Non-pigmented ciliary epithelial cell (primary cell): ENCODE measurements around the gene RUFY4.
A peak's percentile ranks its signal among the peaks of the same experiment; 100 is the strongest.

Experiments
- DNase-seq: peaks from one replicate; pipeline ENCODE4 v3.0.0-alpha.2; 2010; ENCODE audit warnings: low read depth

RUFY4 gene

DNA sequence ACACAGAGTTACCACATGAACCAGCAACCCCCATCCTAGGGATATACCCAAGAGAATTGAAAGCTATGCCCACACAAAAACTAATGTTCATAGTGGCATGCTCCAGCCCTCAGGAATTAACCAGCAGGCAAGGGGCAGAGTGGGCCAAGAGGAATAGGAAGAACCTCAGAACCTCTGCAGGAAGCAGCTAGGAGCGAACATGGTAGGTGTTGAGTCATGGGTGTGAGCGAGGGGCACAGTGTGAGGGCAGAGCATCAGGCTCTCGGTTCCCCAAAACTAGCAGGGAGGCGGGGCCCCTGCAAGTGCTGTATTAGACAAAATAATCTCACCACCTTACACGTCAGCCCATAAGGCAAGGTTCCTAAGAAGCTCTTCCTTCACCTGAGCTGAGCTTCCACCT lies 5.6 kb upstream of the RUFY4 start:
- DNase-seq, result no peak

DNA sequence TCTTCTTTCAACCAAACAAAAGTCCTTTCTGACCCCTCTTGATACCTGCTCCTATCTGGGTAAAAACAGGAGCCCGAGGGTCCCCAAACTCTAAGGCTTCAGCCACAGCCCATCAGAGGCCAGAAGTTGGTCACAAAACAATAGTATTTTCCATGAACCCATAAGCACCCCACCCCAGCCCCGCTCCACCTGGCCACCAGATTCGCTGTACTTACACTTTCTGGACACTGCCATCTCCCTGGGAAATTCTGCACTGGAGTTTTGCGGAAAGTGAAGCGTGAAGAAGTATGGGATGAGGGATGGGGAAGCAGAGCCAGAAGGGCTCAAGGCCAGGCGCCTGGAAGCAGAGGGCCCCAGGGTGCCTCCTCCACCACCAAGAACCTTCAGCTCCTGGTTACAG lies 5.2 kb upstream of the RUFY4 start:
- DNase-seq, result no peak

DNA sequence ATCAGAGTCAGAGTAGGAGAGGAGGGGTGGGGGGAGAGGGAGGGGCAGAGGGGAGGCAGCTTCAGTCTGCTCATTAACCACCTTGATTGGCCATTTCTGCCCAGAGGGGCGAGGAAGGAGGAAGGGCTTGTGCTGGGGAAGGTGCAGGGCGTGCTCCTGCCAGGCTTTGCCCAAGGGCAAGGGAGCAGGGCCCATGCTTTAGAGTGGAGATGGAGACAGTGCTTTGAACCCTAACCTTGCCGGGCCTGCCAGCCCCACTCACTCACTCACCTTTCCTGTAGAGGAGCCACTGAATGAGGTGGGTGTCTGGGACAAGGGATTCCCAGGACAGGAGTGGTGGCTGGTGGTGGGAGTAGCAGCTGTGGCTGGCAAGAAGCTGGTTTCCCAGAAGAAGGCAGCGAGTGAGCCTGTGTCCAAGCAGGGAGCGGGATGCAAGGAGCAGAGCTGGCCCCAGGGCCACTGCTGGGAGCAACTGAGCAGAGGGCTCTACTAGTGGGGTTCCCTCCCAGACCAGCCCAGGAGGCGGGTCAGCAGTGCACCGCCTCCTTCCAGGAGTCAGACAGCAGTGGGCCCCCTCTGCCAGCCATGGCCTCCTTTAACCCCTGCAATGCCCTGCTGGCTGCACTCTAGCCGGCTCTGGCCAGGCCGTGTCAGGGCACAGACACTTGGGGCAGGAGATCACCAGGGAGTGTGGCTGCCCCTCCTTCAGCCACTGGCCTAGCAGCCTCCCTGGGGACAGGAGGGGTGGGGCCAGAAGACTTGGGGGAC lies 3.6 kb upstream of the RUFY4 start:
- no peak for DNase-seq

DNA sequence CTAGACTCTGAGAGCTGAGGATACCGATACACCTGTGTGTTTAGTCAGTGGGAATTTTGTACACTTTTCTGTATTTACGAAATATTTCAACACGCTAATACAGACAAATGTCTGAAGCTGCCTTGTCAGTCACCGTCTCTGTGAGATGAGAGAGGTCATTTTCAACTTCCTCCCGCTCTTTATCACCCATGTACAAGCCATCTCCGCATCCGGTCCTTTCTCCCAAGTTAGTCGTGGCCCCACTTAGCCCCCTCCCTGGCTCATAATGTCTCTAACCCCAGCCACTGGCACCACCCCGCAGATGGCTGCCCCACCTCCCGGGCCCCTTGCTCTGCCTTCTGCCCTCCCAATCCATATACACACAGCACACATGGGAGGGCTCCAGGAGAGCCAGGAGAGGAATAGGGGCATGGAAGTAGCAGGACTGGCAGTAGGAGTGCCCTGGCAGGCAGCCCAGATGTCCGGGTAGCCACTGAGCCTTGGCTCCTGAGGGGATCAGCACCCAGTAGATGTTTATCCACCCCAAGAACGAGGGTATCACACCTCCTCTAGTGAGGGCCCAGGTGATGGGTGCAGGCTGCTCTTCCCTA lies 2.0 kb upstream of the RUFY4 start:
- no peak for DNase-seq

DNA sequence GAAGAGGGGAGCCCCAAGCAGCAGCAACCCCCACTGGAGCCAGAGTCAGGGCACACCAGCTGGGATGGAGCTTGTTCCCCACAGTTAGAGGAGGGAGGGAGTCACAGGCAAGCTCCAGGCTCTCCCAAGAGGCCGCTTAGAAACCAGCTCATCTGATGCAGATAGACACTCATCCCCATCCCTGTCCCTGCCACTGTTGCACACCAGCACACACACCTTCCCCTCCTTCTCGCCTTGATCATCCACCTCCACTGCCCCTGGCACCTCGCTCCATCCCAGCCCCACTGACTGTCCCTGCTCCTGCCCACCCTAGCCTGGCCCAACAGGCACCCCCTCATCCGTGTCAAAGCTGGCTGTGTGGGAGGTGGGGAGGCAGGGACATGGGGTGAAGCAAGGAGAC lies 1.5 kb upstream of the RUFY4 start:
- DNase-seq, result no peak

DNA sequence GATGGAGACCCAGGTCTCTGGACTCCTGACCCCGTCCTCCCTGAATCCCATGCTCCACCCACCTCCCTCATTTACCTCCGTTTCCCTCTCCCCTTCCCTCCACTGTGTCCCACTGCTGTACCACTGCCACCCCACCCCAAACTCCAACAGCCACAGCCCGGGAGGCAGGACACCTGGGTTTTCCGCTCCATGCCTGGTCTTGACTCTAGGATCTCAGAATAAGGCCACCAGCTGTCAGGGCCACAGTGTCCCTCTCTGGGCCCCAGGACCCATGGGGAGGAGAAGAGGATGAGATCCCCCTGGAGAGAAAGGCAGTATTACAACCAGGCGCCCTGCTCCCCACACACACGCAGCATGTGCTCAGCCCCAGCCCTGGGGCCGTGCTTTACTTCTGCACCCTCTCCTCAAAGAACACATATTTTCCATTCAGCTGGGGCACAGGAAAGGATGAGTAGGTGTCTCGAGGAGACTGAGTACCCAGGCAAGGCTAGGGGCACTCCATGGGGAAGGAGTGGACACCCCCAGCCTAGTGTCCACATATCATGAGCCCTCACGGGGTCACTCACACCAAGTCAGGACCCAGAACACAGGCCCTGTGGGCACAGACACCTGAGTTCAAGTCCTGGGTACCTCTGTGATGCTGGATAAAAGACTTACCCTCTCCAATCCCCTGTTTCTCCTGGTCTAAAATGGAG lies 700 bp downstream of the RUFY4 start:
- no peak for DNase-seq

DNA sequence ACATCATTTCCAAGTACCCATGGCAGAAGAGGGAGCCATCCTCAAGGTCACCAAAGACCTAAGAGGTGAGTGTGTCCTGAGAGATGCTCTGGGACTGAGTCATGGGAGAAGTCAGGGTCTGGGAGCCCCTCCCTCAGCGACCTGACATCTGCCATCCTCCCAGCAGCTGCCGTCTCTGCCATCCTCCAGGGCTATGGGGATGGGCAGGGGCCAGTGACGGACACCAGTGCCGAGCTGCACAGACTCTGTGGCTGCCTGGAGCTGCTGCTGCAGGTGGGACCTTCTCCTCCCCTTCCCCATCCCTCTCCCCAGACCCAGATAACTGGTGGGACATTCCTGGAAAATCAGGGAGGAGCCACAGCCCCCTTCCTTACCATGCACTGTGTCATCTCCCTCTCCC lies 1.5 kb downstream of the RUFY4 start:
- no peak for DNase-seq

DNA sequence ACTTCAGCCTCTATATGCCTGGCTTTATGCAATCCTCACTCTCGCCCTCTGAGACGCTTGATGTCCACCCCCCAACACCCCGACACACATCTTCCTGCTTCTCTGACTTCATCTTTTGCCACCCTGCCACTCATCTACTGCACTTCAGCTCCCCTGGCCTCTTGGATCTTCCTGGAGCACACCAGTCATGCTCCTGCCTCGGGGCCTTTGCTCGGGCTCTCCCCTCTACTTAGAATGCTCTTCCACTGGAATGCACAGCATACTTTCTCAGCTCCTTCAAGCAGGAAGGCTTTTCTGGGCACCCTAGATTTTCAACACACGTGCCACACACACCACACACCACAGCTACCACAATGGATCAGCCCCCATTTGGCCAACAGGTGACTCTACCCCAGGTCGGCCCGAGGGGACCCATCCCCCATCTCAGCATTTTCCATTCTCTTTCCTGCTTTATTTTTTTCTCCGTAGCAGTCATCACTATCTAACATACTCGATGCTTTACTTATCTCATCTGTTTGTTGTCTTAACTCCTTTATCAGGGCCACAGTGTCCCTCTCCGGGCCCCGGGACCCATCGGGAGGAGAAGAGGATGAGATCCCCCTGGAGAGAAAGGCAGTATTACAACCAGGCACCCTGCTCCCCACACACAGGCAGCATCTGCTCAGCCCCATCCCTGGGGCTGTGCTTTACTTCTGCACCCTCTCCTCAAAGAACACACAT lies 2.3 kb downstream of the RUFY4 start:
- DNase-seq, result no peak

DNA sequence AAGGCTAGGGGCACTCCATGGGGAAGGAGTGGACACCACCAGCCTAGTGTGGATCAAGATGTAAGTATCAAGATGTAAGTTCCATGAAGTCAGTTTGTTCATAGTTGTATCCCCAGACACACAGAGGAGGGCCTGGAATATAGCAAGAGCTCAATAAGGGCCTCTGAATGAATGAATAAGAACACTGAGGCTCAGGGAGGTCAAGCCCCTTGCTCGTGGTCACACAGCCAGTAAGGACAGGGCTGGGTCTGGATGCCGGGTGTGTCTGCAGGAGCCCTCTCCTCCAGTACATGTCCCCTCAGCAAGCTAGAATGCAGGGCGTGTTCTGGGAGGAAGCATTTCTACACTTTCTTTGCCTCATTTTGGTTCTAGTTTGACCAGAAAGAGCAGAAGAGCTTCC lies 2.9 kb downstream of the RUFY4 start:
- DNase-seq, result no peak

DNA sequence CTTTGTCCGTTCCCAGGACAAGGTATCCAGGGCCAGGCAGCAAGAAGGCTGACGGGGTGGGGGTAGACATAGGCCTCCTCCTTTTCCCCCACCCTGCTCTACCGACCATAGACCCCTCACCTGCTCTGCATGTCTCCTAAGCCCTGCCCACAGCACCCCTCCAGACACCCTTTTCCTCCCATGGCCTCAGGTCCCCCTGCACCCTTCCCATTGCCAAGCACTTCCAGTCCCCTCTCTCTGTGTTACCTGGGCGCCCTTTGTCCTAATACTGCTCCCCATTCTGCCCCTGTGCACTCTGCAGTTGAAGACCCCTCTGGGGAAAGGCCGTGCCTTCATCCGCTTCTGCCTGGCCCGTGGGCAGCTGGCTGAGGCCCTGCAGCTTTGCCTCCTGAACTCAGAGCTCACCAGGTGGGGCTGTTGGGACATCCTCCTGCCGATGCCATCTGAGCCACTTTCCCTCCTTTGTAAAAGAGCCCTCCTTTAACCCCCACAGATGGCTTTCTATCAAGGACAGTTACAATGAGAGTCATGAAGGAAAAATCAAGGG lies 3.5 kb downstream of the RUFY4 start:
- no peak for DNase-seq

DNA sequence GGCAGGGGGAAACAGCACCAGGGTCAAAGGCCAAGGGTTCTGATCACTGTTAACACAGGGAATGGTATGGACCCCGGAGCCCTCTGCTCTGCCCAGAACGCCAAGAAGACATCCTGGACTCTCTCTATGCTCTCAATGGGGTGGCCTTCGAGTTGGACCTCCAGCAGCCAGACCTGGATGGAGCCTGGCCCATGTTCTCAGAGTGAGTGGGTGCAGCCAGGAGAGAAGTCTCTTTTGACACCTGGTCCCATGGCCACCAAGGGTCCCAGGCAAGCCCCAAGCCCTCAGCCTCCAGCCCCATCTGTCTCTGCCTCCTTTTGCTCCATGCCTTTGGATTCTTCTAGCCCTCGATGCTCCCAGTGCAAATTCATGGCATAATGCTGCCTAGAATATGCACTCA lies 4.1 kb downstream of the RUFY4 start:
- no peak for DNase-seq

DNA sequence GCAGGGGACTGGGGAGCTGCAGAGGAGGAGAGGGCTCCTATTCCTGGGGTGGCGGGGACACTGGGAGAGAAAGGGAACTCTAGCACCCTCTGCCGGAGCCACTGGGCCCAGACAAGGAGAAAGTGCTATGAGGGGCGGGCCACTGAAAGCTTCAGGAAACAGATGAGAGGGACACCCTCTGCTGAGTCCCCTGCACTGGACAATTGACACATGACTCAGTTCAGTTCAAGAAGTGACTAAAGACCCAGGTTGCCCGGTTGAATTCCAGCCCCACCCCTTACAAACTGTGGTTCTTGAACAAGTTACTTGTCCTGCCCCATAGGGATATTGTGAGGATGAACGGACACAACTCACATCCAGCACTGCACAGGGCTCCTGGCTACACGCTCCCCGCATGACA lies 5.0 kb downstream of the RUFY4 start:
- no peak for DNase-seq

DNA sequence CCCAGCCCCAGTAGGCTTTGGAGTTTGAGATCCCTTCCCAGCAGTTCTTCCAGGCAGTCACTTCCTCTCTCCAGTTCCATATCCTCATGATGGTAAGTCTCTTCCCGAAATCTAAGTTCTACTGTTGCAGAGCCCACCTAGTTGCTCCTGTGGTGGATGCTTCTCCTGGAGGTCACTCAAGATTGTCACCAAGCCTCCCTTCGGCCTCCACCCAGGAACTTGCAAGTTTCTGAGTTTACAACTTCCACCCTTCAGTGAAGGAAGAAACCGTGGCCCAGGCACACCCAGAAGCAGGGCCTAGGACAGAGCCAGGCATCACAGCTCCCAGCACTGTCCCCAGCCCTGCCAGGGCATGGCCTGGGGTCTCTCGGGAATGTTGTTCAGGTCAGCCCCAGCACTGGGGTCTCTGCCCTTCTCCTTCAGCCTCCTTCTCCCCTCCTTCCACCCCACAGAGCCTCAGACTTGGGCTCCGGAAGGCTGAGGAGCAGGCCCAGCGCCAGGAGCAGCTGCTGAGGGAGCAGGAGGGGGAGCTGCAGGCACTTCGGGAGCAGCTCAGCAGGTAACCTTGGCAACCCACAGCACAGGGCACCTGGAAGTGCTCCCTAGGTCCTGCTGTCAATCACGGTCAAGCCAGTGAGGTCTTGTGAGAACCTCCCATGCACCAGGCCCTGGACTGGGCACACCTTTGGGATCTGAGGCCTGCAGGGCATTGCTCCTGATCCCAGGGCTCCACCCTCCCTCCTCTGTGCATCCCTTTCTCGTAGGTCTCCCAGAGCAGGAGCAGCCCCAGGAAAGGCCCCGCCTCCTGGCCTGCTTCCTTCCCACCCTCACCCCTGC lies 7.1 kb downstream of the RUFY4 start:
- DNase-seq, result no peak

DNA sequence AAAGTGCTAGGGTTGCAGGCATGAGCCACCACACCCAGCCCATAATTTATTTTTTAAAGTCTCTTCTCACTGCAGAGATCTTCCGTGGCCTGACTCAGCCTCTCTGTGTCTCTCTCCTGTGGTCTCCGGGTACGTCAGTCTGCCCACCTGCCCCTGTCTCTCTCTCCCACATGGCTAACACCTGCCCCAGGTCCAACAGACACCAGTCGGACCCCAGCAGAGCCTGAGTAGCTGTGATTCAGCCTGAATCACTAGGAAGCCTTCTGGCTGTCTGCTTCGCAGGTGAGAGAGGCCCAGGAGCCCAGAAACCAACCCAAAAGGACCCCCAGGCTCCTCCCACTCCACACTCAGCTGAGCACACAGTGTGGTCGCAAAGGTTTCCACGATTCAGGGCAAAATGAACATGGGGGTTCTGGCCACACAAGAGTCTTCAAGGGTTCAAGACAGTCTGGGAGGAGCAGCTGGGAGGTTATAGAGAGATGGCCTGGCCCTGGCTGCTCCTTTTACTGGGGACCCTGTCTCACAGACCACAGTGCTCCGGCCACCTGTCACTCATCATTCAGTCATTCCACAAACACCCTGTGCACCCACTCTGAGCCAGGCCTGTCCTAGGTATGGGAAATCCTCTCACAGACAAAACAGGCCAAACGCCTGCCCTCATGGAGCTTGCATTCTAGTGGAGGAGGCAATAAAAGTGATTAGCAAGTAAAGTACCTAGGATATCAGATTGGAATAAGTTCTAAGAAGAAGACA lies 8.6 kb downstream of the RUFY4 start:
- DNase-seq, result no peak

DNA sequence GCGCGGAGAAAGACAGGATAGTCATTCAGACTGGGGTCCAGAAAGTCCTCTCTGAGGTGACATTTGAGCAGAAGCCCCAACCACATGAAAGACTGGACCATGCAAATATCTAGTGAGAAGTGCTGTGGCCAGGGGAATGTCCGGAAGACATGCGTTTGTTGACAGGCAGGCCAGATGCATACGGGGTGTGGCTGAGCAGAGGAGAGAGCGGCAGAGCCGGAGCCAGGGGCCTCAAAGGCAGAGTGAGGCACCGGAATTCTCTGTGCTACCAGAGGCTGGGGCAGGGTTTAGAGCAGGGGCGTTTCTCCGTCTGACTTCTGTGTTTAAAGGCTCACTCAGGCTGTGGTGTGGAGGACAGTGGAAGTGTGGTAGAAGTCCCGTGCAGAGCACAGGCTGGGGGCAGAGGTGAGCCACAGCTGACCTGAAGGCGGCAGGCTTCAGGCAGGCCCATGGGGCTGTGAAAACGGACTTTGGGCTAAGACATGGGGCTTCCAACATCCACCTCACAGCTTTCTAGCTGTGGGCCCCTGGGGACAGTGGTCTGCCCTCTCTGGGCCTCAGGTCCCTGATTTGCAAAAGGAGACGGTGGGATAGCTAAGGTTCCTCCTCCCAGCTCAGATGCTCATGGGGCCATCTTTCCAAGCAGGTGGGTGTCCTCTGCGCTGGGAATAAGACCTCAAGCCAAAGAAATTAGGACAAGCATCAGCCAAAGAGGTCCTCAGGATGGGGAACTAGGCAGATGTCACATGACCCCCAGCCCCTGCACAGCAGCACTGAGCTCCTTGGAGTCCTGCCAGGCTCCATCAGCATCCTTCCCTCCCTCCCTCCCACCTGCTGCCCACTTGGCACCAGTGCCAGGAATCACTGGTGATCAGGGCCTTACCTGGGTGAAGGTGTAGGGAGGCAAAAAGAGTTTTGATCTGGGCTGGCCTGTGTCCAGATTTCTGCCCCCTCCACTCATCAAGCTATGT lies 11.2 kb downstream of the RUFY4 start:
- DNase-seq, result no peak

DNA sequence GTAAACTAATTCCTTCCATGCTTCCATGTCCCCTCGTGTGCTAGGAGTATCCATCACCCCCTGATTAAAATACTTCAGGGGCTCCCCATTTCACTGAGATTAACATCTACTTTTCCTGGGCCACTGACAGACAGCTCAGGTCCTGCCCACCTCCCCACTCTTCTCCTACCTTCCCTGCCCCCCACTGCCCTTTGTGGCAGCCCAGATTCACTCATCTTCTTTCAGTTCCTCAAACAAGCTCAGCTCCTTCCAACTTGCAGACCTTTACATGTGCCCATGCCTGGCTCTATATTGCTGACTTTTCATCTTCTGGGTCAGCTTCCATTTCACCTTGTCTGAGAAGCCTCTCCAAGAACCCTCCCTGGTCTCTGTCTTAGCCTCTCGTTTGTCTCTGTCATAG lies 12.0 kb downstream of the RUFY4 start:
- DNase-seq, result no peak

DNA sequence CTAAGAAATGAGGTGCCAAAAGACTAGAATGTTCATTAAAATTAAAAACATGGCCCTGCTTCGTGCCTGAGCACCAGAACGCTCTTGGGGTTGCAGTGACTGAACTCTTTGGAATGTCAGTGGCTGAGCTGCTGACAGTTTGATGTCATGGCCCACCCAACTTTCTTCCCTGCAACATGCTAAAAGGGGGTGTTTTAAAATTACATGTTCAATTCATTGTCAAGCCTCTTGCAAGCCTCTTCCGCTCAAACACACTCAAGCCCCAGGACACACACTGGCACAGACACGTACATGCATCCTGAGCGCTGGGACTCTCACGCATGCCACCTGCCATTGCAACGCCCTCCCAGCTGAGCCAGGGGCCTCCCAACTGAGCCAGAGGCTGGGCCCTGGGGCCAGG lies 12.6 kb downstream of the RUFY4 start:
- DNase-seq, result peak; percentile 26

DNA sequence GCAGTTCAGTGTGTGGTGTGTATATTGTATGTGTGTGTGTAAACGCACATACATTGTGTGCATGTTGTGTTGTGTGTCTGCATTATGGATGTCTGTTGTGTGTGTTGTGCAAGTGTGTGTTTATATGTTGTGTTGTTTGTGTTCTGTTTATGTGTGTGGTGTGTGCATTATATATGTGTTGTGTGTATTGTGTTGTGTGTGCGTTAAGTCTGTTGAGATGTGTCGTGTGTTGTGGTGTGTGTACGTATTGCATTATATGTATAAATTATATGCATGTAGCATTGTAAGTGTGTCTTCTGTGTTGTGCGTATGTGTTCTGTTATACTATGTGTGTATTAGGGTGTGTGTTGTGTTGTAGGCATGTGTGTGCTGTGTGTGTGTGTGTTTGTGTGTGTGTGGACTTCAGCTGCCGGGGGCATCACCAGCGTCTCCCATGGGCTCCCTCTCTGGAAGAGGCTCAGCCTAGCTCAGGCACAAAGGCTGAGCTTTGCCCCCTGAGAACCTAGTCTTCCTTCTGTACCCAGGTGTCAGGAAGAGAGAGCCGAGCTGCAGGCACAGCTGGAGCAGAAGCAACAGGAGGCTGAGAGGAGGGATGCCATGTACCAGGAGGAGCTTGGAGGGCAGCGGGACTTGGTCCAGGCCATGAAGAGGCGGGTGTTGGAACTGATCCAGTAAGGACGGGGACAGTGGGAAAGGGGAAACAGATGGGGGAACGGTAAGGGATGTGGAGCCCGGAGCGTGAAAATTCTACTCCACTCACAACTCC lies 13.7 kb downstream of the RUFY4 start:
- no peak for DNase-seq

DNA sequence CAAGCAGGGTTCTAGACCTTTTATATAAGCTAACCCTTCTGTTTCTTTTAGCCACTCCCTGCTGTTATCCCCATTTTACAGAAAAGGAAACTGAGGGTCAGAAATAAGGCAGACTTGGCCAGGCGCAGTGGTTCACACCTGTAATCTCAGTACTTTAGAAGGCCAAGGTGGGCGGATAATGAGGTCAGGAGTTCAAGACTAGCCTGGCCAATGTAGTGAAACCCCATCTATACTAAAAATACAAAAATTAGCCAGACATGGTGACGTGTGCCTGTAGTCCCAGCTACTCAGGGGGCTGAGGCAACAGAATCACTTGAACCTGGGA lies 14.3 kb downstream of the RUFY4 start:
- DNase-seq, result no peak
